Activated T-cell treated with anti-CD3 and anti-CD28 coated beads for 48 hours (primary cell): ENCODE measurements around the gene PPP1R2B.

Experiments
- DNase-seq: peaks from one replicate; pipeline ENCODE4 v3.0.0-alpha.2; 2020; ENCODE audit warnings: low read depth

Gene PPP1R2B

GRCh38 chr5:156879665-156880285 is 29.7 kb downstream of the PPP1R2B start:
- DNase-seq, result no peak

- no peak for DNase-seq
Measured at GRCh38 chr5:156883316-156883875, 33.3 kb downstream of the PPP1R2B start.

GRCh38 chr5:156888520-156888919 is 38.4 kb downstream of the PPP1R2B start:
- DNase-seq, result no peak

GRCh38 chr5:156892223-156892622 is 42.1 kb downstream of the PPP1R2B start:
- DNase-seq, result no peak

GRCh38 chr5:156892864-156893263 is 42.8 kb downstream of the PPP1R2B start:
- no peak for DNase-seq

- DNase-seq, result no peak
Measured at GRCh38 chr5:156893517-156893916, 43.4 kb downstream of the PPP1R2B start.

GRCh38 chr5:156896546-156896945 is 46.5 kb downstream of the PPP1R2B start:
- DNase-seq, result no peak
